Fibroblast of skin of right quadriceps (primary cell): ENCODE results near the gene ZNF362.

Experiments used
- DNase-seq: peaks from one replicate; pipeline ENCODE4 v3.0.0-alpha.2; 2013

Gene ZNF362

DNA sequence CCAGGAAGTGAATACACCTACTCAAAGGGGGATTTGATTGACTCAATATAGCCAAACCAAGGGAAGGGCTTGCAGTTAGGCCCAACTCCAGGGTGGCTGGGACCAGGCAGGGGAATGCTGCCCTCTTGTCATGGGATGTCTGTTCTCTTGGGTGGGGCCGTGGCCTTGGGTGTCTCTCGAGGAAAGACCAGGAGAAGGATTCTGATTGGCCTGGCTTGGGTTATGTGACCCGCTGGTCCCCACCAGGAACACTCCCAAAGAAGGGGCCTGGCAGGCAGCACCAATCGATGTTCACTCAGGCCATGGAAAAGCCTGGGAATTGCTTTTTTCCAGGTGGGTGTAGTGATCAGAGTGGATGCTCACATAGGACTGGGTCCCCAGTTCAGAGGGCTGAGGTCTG lies 10.1 kb upstream of the ZNF362 start:
- no peak for DNase-seq

DNA sequence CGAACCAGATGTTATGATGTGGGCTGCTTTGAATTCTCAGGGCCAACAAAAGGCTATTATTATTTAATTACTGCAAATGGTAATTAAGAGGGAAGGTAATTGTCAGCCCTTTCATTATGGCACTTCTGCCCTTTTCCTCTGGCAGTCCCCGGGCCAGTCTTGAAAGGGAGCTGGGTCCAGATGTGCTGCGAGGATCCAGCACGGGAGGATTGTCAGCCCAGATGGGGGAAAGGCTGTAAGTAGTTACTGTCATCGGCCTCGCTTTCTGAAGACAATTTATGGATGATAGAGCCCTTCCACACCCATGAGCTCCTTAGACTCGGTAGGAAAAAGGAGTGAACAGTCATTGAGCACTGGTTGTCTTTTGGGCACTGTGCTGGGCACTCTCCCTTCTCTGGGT lies 8.7 kb upstream of the ZNF362 start:
- DNase-seq, result no peak

DNA sequence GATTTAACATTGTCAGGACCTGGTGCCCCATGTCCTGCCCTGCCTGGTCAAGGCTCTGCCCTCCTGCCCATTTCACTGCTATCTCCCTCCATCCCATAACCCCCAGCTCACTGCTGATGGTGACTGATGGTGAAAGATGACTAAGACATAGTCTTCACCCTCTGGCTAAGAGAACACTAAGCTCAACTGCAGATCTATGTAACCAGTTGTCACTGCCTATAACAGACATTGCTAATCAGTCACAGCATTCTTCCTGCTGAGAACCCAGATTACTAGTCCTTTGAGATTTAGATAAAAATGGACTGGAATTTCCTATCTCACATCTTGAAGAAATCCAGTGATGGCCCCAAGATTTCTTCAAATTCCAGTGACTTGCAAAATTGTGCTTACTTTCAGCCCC lies 8.0 kb upstream of the ZNF362 start:
- DNase-seq, result no peak

DNA sequence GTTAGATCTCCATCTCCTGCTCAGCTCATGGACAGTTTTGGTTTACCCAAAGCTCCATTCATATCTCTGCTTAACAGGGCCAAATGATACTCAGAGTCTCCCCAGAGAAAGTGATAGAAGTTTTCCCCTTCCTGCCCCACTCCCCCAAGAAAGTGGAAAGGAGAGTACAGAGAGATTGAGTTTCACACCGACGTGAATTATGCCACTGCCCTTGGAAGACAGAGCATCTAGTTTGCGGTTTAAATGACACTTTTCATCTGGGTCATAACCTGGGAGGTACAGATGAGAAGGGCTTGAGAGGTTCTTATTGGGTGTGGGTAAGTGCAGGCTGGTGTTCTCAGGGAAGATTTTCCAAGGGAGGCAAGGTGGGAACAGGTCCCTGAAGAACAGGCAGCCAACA lies 6.9 kb upstream of the ZNF362 start:
- no peak for DNase-seq

DNA sequence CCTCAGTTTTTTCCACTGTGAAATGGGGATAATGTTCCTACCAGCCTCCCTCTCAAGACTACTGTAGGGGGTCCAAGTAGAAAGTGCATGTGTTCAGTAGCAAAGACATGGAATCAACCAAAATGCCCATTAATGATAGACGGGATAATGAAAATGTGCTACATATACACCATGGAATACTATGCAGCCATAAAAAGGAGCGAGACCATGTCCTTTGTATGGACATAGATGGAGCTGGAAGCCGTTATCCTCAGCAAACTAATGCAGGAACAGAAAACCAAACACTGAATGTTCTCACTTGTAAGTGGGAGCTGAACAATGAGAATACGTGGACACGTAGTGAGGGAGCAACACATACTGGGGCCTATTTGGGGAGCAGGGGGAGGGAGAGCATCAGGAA lies 6.1 kb upstream of the ZNF362 start:
- DNase-seq, result no peak

DNA sequence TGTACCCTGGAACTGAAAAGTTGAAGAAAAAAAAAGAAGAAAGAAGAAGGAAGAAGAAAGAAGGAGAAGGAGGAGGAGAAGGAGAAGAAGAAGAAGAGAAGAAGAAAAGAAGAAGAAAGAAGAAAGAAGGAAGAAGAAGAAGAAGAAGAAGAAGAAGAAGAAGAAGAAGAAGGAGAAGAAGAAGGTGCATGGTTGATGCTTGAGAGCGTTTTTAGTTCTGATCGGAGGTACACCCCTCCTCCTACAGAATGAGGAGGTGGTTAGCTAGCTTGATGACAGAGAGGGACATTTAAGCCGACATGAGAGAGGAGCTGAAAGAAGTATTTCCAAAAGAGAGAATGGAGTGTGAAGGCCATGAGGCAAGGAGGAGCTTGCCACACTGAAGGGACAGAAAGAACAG lies 5.6 kb upstream of the ZNF362 start:
- no peak for DNase-seq

DNA sequence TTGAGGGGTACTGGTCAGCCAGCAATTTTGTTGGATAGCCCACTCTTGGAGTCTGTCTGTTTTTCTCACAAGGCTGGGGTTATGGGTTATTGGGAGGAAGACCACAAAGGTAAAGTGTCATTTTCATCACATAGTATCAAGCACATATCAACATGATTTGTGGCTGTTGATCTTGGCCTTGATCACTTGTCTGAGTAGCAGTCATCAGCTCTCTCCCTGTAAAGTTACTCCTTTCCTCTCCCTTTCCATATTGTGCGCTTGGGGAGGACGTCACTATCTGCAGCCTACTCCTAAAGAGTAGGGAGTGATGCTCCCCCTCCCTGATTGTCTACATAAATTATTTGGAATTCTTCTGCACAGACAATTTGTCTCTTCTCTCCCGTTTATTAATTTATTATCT lies 1.8 kb upstream of the ZNF362 start:
- no peak for DNase-seq

DNA sequence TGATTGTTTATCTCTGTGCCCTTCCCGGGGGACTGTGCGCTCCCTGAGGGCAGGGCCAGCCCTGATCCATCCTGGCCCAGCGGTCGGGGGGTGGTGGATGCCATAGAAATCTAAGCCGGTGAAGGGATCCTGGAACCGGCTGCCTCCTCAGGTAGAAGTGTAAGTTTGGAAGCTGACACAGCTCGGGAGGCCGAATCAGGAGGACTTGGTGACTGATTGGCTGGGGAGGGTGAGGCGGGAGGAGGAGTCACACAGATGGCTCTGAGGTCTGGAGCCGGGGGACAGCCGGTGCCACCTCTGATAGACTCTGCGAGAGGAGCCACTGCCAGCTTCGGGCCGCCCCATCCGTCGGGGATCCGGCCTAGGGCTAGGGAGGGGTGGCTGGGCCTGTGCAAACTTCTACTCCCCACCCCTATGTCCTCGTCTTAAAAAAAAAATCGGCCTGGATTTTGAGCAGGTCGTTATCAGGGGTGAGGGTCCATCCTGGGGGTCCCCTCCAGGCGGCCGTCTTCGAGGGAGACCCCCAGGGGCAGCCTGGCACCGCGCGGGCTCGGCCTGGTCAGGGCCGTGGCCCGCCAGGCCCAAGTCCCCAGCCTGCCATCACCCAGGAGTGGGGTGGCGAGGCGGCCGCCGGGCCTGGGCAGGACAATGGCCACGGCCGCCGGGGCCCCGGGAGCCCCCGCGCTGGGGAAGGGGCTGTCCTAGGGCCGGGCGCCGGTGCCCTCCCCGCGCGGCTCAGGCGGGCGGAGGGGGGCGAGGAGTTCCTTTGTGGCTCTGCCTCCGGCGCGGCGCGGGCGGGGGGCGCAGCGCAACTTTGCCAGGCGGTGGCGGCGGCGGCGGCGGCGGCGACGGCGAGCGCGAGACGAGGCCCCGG lies 708 bp upstream of the ZNF362 start:
- DNase-seq, result peak; percentile 50

DNA sequence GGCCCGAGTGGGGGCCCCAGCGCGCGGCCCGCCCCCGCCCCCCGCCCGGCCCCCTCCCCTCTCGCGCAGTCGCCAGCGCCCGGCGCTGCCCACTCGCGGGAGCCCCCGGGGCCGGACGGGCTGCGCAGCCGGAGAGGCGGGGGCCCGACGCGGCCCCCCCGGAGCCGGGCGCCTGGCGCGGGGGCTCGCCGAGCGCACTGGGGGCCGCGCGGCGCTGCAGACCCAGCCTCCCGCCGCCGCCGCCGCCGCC lies 146 bp upstream of the ZNF362 start:
- DNase-seq, result no peak

DNA sequence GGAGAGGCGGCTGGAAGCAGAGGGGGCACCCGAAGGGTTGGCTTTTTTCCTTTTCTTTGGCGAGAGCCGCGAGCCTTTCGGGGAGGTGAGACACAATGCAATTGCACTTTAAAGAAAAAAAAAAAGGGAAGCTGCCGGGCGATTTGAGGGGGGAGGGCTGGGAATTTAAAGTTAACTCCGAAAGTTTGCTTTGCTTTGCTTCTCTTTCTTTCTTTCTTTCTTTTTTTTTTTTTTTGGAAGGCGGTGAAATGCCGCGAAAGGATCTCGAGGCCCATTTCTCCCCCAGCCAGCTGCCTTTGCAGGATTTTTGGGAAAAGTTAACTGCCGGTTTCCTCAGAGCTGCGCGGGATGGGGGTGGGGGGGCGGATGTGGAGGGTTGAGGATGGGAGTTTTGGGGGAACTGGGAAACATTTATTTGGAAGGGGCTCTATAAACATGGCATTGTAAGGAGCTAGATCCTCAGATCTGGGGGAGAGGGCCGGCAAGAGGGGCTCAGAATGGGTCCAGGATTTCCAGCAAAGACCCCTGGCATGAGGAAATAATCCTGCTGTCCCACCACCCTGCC lies 997 bp downstream of the ZNF362 start:
- no peak for DNase-seq

DNA sequence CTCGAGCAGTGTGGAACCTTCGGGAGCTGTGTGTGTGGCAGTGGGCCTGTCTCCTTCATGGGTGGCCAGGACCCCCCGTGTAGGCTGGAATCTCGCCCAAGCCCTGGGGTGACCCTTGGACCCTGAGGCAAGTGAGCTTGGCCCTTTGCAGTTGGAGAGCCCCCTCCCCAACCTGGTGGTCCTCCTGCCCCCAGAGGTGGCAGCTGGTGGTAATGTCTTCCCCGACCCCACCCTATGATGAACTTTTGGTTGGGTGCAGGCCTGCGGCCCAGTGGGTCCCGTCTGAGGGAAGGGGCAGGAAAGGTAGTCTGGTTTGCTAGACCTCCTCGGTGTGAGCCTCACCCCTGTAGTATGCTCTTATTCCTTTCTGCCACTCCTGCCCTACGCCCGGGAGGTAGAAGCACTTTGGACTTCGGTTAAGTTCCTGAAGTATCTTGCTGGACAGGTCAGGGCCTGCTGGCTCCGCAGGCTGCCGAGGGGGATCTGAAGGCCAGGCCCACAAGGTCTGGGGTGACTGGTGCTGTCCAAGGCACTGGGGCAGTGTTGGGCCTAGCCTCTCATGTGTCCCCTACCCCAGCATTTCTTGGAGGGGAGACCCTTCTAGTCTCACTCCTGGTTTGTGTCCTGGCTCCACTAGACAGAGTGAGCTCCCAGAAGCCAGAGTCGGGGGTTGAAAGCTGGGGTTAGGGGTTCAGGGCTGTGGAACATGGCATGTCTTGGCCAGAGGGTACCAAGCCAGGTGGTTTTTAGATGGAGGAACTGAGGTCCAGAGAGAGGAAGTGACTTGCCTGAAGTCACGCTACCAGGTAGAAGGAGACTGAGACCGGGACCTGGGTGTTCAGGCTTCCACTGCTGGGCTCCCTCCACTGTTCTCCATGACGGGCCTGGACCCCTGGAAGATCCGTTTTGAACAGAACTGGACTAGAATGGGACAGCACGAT lies 1.8 kb downstream of the ZNF362 start:
- DNase-seq, result no peak

DNA sequence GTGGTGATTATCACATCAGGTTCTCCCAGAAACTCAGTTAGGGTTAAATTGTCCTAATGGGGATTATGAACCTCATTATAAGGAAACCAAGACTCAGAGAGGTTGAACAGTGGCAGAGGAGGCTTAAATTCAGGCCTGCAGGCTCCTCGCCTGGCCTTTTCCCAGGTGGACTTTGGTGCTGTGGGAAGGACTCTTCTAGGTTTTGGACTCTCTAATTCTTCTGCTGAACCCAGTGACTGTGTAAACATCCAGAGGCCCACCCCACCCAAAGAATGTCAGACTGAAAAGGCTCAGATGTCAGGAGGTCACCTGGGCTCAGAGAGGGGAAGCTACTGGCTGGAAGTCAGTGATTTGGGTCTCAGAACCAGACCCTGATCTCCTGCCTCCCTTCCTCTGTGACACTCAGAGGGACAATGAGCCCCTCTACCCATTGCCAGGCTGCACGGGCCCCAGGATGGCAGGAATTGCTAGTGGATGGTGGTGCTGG lies 2.5 kb downstream of the ZNF362 start:
- DNase-seq, result no peak

DNA sequence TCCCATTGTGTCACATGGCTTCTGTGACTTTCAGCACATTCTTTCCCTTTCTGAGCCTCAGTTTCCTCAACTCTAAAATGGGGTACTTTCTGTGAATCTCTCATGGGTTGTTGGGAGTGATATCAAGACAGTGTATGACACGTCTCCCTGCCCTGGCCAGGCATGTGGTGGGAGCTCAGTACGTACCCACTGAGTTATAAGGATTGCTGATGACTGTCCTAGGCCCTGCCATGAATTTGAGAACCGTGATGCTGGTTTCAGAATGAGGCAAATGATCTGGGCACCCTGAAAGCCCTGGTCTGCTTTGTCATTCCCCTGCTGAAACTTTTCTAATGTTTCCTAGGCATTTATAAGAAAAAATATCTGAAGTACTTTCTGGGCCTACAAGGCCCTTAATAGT lies 3.6 kb downstream of the ZNF362 start:
- no peak for DNase-seq

DNA sequence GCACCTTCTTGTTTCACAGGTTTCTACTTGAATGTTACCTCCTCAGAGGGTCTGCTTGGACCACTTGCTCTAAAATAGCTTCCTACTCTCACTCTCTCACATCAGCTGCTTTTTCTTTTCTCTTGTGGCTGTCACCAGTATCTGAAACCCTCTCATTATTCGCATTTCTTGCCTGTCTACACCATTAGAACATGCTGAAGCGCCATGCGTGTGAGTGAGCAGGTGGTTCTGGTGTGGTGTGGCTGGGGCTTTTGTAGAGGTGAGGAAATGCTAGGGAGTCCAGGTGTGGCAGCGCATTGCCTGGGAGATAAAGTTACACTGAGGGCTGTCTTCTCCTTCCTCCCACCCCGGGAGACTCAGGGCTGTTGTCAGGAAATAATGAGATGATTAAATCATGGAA lies 4.1 kb downstream of the ZNF362 start:
- no peak for DNase-seq

DNA sequence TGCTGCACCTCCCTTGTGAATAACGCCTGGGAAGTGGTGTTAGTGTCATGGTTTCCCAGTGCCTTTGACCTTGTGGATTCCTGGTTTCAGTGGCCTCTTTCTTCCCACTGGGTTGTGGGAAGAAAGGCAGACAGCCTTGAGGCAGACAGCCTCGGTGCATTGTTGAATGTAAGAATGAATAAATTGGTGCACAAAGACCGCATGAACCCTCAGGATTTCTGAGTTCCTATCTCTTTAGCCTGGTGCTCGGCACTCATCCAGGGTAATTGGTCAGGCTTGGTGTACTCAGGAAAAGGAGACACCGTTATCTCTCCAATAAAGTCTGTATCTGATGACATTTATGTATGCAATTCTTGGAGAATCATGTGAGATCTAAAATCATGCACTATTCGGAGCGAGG lies 5.1 kb downstream of the ZNF362 start:
- DNase-seq, result no peak

DNA sequence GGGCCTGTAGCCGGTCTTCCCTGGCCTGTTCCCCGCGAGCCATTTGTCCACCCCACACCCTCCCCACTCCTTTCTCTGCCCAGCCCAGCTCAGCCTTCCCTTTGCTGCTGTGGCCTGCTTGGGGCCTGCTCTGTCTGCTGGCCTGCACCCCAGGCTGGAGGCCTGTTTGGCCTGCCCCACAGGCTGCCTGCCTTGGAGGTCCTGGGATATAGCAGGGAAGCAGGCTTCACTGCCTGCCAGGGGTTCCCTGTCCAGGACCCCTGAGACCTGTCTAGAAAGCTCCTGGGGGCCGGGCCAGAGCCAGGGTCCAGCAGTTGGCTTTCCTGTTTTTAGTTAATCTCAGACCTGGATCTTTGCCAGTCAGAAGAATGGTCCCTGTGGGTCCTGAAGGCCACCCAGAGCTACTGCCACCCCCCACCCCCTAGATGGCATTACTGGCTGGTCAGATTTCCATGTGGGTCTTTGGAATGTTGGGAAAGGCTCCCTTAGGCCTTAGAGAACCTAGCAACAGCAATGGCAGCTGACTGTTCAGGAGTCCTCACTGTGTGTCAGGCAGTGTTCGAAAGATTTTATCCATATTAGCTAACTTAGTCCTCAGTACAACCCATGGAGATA lies 7.7 kb downstream of the ZNF362 start:
- no peak for DNase-seq

DNA sequence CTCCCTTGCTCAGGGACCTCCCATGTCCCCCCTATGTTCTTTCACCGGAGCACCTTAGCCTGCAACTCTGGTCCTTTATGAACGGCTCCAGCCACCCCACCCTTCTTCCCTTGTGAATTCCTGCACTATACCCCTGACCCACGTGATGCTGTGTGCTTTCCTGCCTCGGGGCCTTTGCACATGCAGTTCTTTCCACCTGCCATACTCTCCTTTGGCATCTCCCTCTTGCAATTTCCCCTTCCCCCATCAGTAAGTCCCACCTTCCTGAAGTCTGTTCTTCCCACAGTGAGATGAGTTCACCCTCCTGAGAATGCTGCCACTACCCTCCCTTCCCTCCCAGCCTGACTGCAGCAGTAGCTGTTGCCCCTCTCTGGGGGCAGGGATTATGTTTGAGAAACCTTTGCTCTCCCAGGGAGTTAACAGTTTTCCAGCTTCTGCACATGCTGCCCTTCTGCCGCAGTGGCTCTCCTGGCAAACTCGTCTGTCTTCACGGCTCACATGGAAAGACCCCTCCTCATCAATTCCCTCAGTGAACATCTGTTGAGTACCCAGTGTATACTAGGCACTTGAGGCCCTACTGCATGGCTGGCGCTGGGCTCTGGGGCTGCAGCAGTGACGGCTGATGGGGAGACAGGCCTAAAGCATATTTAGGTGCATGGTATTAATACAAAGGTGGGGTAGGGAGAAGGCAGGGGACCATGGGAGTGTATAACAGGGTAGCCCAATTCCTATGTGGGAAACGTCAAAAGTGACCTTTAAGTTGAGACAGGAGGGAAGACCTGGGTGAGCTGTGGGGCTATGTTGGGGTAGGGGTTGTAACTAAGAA lies 9.7 kb downstream of the ZNF362 start:
- DNase-seq, result no peak

DNA sequence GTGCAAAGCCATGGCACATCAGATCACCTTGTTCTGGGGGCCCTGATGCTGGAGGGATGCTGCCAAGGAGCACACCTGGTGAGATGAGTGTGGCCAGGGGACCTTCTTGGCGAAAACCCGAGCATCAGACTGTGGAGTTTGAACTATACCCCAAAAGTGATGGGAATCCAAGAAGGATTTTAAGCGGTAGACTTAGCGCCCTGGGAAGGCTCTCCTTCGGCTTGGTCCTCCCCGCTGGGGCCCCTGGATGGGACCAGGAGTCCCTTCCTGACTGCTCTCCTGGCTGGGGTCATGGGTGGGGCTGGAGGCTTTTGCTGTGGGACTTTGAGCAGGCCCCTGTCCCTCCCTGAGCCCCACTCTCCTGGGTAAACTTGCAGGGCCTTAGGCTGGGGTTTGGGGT lies 10.5 kb downstream of the ZNF362 start:
- no peak for DNase-seq

DNA sequence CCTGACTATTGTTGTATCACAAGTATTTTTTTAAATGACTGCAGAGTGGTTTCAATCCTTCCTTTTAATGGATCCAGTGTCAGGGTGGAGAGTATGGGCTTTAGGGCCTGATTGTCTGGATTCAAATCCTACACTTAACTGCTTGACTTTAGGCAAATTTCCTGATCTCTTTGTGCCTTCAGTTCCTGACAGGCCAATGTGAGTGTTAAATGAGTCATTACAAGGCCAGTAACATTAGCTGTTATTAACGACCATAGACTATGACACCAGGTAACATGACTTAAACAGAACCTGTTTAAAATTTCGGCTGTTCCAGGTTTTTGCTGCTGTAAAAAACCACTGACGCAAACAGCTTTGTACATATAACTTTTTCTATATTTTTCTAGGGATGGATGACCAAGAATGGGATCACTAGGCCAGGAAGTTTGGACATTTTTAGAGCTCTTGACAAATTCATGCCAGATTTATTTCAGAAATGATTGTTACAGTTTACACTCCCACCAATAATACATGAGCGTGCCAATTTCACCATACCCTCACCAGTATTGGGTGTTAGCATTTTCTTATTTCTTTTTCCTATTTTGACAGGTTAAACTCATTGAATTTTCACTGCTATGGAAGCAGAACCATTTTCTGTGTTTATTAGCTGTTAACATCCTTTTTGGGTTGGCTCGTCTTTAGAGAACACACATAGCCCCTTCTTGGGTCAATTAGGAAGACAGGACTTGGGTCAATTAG lies 11.3 kb downstream of the ZNF362 start:
- no peak for DNase-seq

DNA sequence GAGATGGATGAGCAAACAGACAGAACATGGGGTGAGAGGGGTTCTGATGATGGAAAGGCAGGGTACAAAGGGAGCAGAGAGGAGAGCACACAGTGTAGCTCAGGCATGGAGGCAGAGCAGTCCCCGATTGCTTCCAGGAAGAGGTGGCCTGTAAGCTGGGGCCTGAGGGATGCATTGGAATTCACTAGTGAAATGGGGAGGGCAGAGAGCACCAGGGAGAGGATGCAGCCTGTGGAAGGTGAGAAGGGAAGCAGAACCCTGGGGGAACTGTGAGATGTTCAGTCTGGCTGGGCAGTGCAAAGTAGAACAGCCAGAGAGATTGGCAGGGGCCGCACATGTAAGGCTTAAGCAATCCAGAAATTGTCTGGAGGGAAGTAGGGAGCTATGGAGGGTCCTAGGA lies 12.2 kb downstream of the ZNF362 start:
- DNase-seq, result no peak

DNA sequence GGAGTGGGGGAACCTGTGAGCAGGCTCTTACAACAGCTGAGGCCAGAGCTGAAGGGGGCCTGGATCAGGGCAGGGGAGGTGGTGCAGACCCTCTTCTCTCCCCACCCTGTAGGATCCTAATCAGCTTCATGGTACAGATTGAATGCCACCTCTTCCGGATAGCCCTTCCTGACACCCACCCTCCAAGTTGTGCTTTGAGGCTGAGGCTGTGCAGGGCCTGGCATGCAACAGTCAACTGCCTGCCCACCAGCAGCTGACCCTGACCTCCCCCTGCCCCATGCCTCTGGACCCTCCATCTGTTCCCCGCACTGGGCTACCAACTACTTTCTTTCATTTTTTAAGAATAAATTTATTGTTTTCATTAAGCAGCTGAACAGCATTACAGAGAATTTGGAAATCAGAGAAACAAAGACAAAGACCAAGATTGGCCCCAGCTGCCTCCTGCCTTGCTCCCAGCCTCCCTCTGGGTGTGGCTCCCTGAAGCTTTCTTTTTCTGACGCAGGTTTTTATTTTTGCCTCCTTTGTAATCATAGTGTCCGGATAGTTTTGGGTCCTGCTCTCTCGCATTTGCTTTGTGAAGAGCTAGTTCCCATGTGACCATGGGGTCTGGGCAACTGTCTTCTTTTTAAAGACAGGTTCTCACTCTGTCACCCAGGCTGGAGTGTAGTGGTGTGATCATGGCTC lies 12.8 kb downstream of the ZNF362 start:
- no peak for DNase-seq
